Right ventricle myocardium superior (tissue), 1 donor: ENCODE data around the gene ALX4. TPM values are rescaled to one million over a fixed set of nuclear protein-coding genes. Genes with fewer than 3 reads are reported as not detected.

ENCODE experiments used
- ATAC-seq: fragments of 200-7000 bp; cut with Tn5 transposase; one replicate; pipeline ENCODE4 v1.9.1; 2020; ENCODE audit warnings: mild to moderate bottlenecking; ENCODE audit not compliant: poor library complexity
- DNase-seq: peaks from one replicate; pipeline ENCODE4 v3.0.0-alpha.2; 2020
- intact Hi-C: fragments of 100-400 bp; cut with DNase I; formaldehyde crosslinking; loops from one replicate; pipeline ENCODE4 v1.11.2; 2022
- total RNA-seq: library from RNA; stranded (reverse); fragmentation: NEBNext Ultra II Directional; extraction: Animal tissue kit (Norgen Biotek cat#: 25700); gene quantifications from one replicate; pipeline ENCODE4 v1.2.1, GENCODE V29; 2021
- donor health status: DM: no; HTN: yes; CAD: no; lungs with severe emphysema.

Gene ALX4
- total RNA-seq, 1 donor from 2014 or later = 0.03 TPM

GRCh38 chr11:44320289-44320973 is 10.5 kb upstream of the ALX4 start:
- no peak for ATAC-seq
- intact Hi-C loops = no loop called here

GRCh38 chr11:44319552-44320288 is 9.8 kb upstream of the ALX4 start:
- DNase-seq (no peak), ATAC-seq (no peak)
- intact Hi-C loops = no loop called here

More at GRCh38 chr11:44320289-44320973, 10.5 kb upstream of the ALX4 start:
- no peak for DNase-seq

GRCh38 chr11:44319170-44319551 is 9.2 kb upstream of the ALX4 start:
- intact Hi-C loops = no loop called here
- ATAC-seq (no peak), DNase-seq (no peak)

- ATAC-seq (no peak), DNase-seq (no peak)
- intact Hi-C loops = no loop called here
These were observed 8.4 kb upstream of the ALX4 start for GRCh38 chr11:44318369-44318768.

GRCh38 chr11:44316659-44317240 is 6.8 kb upstream of the ALX4 start:
- intact Hi-C loops = no loop called here
- DNase-seq = no peak
- ATAC-seq = peak; percentile 44

GRCh38 chr11:44315947-44316658 is 6.2 kb upstream of the ALX4 start:
- intact Hi-C loops = no loop called here
- ATAC-seq = peak; percentile 71
- no peak for DNase-seq

- intact Hi-C loops = no loop called here
- ATAC-seq = no peak
- no peak for DNase-seq
These were observed 4.8 kb upstream of the ALX4 start for GRCh38 chr11:44314733-44315132.

GRCh38 chr11:44313761-44314489 is 4.0 kb upstream of the ALX4 start:
- ATAC-seq (no peak), DNase-seq (no peak)
- intact Hi-C loops = no loop called here

- no peak for ATAC-seq
- no peak for DNase-seq
- intact Hi-C loops = no loop called here
These were observed 2.9 kb upstream of the ALX4 start for GRCh38 chr11:44312876-44313275.

GRCh38 chr11:44311339-44312261 is 1.7 kb upstream of the ALX4 start:
- intact Hi-C loops = no loop called here
- no peak for ATAC-seq
- no peak for DNase-seq

GRCh38 chr11:44310463-44311272 is 729 bp upstream of the ALX4 start:
- no peak for DNase-seq
- ATAC-seq = no peak
- intact Hi-C loops = no loop called here

GRCh38 chr11:44310206-44310462 is 195 bp upstream of the ALX4 start:
- ATAC-seq (no peak), DNase-seq (no peak)
- intact Hi-C loops = no loop called here

- DNase-seq = no peak
- ATAC-seq = peak; percentile 37
- intact Hi-C loops = no loop called here
These were observed 939 bp downstream of the ALX4 start for GRCh38 chr11:44308923-44309477.

GRCh38 chr11:44308256-44308922 is 1.6 kb downstream of the ALX4 start:
- no peak for DNase-seq
- ATAC-seq = no peak
- intact Hi-C loops = no loop called here

- intact Hi-C loops = no loop called here
- DNase-seq = no peak
- ATAC-seq = no peak
These were observed 2.4 kb downstream of the ALX4 start for GRCh38 chr11:44307340-44308099.

- intact Hi-C loops = no loop called here
- no peak for ATAC-seq
- no peak for DNase-seq
These were observed 3.1 kb downstream of the ALX4 start for GRCh38 chr11:44306918-44307244.
